HepG2 (cell line): Measurements from ENCODE around the gene FAT1. TPM values are rescaled to one million over a fixed set of nuclear protein-coding genes. Genes with fewer than 3 reads are reported as not detected.

Experiments
- AKAP8 ChIP-seq: sonication (generic); formaldehyde crosslinking; IDR thresholded peaks from 2 replicates; pipeline ENCODE4 v1.5.1; 2020; ENCODE audit warnings: mild to moderate bottlenecking, missing genetic modification reagents
- CHCHD3 ChIP-seq: sonication (generic); formaldehyde crosslinking; IDR thresholded peaks from 2 replicates; pipeline ENCODE4 v1.8.0; 2022; ENCODE audit warnings: mild to moderate bottlenecking, missing genetic modification reagents, moderate library complexity
- FOSL1 ChIP-seq: sonication (generic); formaldehyde crosslinking; IDR thresholded peaks from 2 replicates; pipeline ENCODE4 v1.9.0; 2021; ENCODE audit warnings: missing genetic modification reagents, borderline replicate concordance
- FOSL2 ChIP-seq: sonication (generic); formaldehyde crosslinking; IDR thresholded peaks from 2 replicates; pipeline ENCODE4 v1.4.0; 2020; ENCODE audit warnings: missing genetic modification reagents
- GABPB1 ChIP-seq: IDR thresholded peaks from 2 replicates; pipeline ENCODE4 v1.6.1; 2016; ENCODE audit warnings: mild to moderate bottlenecking, missing genetic modification reagents, moderate library complexity, missing compliant biosample characterization
- HNRNPH1 ChIP-seq: fragments of 200-400 bp; formaldehyde crosslinking; optimal IDR thresholded peaks from 2 replicates; pipeline ENCODE3; 2017; ENCODE audit warnings: mild to moderate bottlenecking, low read depth, low read length
- HOXA3 ChIP-seq: sonication (generic); formaldehyde crosslinking; IDR thresholded peaks from 2 replicates; pipeline ENCODE4 v1.5.0; 2020; ENCODE audit warnings: missing genetic modification reagents
- KLF16 ChIP-seq, 2 experiments: sonication (generic) in 1 of 2; formaldehyde crosslinking in 1 of 2; IDR thresholded peaks; 2 replicates each; pipeline versions ENCODE4 v1.6.1 to v1.8.0; 2016 to 2023; ENCODE audit warnings: missing genetic modification reagents in 2 of 2, missing compliant biosample characterization in 1 of 2
- KLF9 ChIP-seq: IDR thresholded peaks from 2 replicates; pipeline ENCODE4 v1.6.1; 2016; ENCODE audit warnings: low read depth
- RBAK ChIP-seq: sonication (generic); formaldehyde crosslinking; IDR thresholded peaks from 2 replicates; pipeline ENCODE4 v1.5.1; 2020; ENCODE audit warnings: mild to moderate bottlenecking, missing genetic modification reagents
- RNF2 ChIP-seq: fragments of 450-650 bp; conservative IDR thresholded peaks from 2 replicates; pipeline ENCODE4 v1.6.1; 2016; ENCODE audit warnings: low read depth
- SAFB2 ChIP-seq: sonication (generic); formaldehyde crosslinking; IDR thresholded peaks from 2 replicates; pipeline ENCODE4 v1.5.1; 2020; ENCODE audit warnings: missing genetic modification reagents, low read depth, mild to moderate bottlenecking, borderline replicate concordance
- SPEN ChIP-seq: sonication (generic); formaldehyde crosslinking; IDR thresholded peaks from 2 replicates; pipeline ENCODE4 v1.5.1; 2020; ENCODE audit warnings: low read depth, mild to moderate bottlenecking, missing genetic modification reagents
- TBL1XR1 ChIP-seq: fragments of 150-350 bp; IDR thresholded peaks from 2 replicates; pipeline ENCODE4 v1.6.1; 2014; ENCODE audit warnings: borderline replicate concordance, low read length; ENCODE audit not compliant: partially characterized antibody
- TCF7L2 ChIP-seq: IDR thresholded peaks from 2 replicates; pipeline ENCODE4 v1.6.1; 2011; ENCODE audit warnings: mild to moderate bottlenecking, low read depth, low read length, moderate library complexity
- TGIF2 ChIP-seq: IDR thresholded peaks from 2 replicates; pipeline ENCODE4 v1.6.1; 2016; ENCODE audit warnings: control low read depth, missing compliant biosample characterization
- ZNF260 ChIP-seq: sonication (generic); formaldehyde crosslinking; IDR thresholded peaks from 2 replicates; pipeline ENCODE4 v1.4.0; 2020; ENCODE audit warnings: missing genetic modification reagents, low read depth, mild to moderate bottlenecking, borderline replicate concordance
- polyA plus RNA-seq, 8 experiments: library from polyadenylated mRNA; depleted of rRNA in 3 of 8; stranded (reverse) in 7 of 8; unstranded in 1 of 8; fragments of >200 nt; fragmentation: Illumina TruSeq in 4 of 8; extraction: Trizol in 4 of 8; gene quantifications; 2 replicates each; pipeline versions ENCODE4 v1.2.1 to v1.2.3, GENCODE V29; 2011 to 2016; ENCODE audit warnings: low read depth in 4 of 8, missing spikeins in 1 of 8, mixed read lengths in 1 of 8; ENCODE audit not compliant: insufficient read depth in 1 of 8
- total RNA-seq, 5 experiments: library from RNA; depleted of rRNA; stranded (reverse); fragments of >200 nt; fragmentation: Illumina TruSeq; extraction: Trizol; gene quantifications; 2 replicates each; pipeline ENCODE4 v1.2.3, GENCODE V29; 2016; ENCODE audit warnings: low read depth in 1 of 5
- TF ChIP-seq, protein P1 (sequence below): sonication (generic); formaldehyde crosslinking; IDR thresholded peaks from 2 replicates; pipeline ENCODE4 v1.8.1; 2023; ENCODE audit warnings: mild to moderate bottlenecking, missing genetic modification reagents
- TF ChIP-seq, protein P2 (sequence below), 2 experiments: sonication (generic) in 1 of 2; formaldehyde crosslinking in 1 of 2; IDR thresholded peaks; 2 replicates each; pipeline versions ENCODE4 v1.4.0 to v1.6.1; 2016 to 2020; ENCODE audit warnings: borderline replicate concordance in 1 of 2, low read depth in 1 of 2, mild to moderate bottlenecking in 1 of 2, missing genetic modification reagents in 1 of 2
- TF ChIP-seq, protein P3 (sequence below): sonication (generic); formaldehyde crosslinking; IDR thresholded peaks from 2 replicates; pipeline ENCODE4 v1.5.1; 2020; ENCODE audit warnings: missing genetic modification reagents, mild to moderate bottlenecking, borderline replicate concordance
- TF ChIP-seq, protein P4 (sequence below): sonication (generic); formaldehyde crosslinking; IDR thresholded peaks from 2 replicates; pipeline ENCODE4 v1.4.0; 2020; ENCODE audit warnings: missing genetic modification reagents

Gene FAT1
- total and polyA plus RNA-seq, 2 of the 13 experiments (the other 11 are each of a cell fraction or from before 2014, with no cell fraction given): 185 to 216 TPM

DNA sequence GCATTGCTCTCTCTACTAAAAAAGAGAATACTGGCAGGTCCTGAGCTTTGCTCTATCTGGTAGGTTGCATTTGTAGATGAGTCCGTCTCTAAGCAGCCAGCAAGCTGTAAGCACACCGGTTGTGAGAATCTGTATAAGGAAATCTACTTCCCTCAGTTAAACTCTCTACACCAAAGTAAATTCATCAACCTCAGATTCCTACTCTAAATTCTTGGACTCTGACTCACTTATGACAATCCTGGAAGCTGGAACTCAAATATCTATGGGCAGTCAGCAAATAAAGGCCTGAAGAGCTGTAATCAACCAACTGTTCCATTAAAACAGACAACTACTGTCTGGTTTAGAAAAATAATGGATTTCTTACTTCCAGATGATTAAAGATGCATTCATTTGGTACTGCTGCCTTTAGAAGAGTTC is 37.9 kb downstream of the FAT1 start (continued):
- TF ChIP-seq, protein P1, sequence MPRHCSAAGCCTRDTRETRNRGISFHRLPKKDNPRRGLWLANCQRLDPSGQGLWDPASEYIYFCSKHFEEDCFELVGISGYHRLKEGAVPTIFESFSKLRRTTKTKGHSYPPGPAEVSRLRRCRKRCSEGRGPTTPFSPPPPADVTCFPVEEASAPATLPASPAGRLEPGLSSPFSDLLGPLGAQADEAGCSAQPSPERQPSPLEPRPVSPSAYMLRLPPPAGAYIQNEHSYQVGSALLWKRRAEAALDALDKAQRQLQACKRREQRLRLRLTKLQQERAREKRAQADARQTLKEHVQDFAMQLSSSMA (CRISPR knock-in tag): no peak
- TF ChIP-seq KLF16 (CRISPR knock-in tag; IDR thresholded peaks at IDR 0.05) (0 out of 4 replicates have a peak, but pooled peaks of 1 of the 2 experiments have one; percentile 30), TCF7L2 (no peak), TGIF2 (CRISPR knock-in tag) (no peak), KLF9 (no peak), ZNF260 (CRISPR knock-in tag) (no peak), TBL1XR1 (no peak), SPEN (CRISPR knock-in tag) (no peak), GABPB1 (CRISPR knock-in tag) (no peak), FOSL1 (peak; percentile 89; the same call in 1 of the 2 replicates), RNF2 (no peak), HOXA3 (CRISPR knock-in tag) (no peak), RBAK (CRISPR knock-in tag) (no peak), AKAP8 (CRISPR knock-in tag) (no peak), SAFB2 (CRISPR knock-in tag) (no peak), FOSL2 (CRISPR knock-in tag) (peak; percentile 89), CHCHD3 (CRISPR knock-in tag) (no peak), HNRNPH1 (no peak)
- TF ChIP-seq, protein P2, sequence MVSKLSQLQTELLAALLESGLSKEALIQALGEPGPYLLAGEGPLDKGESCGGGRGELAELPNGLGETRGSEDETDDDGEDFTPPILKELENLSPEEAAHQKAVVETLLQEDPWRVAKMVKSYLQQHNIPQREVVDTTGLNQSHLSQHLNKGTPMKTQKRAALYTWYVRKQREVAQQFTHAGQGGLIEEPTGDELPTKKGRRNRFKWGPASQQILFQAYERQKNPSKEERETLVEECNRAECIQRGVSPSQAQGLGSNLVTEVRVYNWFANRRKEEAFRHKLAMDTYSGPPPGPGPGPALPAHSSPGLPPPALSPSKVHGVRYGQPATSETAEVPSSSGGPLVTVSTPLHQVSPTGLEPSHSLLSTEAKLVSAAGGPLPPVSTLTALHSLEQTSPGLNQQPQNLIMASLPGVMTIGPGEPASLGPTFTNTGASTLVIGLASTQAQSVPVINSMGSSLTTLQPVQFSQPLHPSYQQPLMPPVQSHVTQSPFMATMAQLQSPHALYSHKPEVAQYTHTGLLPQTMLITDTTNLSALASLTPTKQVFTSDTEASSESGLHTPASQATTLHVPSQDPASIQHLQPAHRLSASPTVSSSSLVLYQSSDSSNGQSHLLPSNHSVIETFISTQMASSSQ (IDR thresholded peaks at IDR 0.05; ENCODE audit: low read depth): no peak
- TF ChIP-seq, protein P2 (CRISPR knock-in tag; IDR thresholded peaks at IDR 0.05; ENCODE audit: borderline replicate concordance): no peak
- TF ChIP-seq, protein P3, sequence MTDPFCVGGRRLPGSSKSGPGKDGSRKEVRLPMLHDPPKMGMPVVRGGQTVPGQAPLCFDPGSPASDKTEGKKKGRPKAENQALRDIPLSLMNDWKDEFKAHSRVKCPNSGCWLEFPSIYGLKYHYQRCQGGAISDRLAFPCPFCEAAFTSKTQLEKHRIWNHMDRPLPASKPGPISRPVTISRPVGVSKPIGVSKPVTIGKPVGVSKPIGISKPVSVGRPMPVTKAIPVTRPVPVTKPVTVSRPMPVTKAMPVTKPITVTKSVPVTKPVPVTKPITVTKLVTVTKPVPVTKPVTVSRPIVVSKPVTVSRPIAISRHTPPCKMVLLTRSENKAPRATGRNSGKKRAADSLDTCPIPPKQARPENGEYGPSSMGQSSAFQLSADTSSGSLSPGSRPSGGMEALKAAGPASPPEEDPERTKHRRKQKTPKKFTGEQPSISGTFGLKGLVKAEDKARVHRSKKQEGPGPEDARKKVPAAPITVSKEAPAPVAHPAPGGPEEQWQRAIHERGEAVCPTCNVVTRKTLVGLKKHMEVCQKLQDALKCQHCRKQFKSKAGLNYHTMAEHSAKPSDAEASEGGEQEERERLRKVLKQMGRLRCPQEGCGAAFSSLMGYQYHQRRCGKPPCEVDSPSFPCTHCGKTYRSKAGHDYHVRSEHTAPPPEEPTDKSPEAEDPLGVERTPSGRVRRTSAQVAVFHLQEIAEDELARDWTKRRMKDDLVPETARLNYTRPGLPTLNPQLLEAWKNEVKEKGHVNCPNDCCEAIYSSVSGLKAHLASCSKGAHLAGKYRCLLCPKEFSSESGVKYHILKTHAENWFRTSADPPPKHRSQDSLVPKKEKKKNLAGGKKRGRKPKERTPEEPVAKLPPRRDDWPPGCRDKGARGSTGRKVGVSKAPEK (CRISPR knock-in tag): no peak
- TF ChIP-seq, protein P4, sequence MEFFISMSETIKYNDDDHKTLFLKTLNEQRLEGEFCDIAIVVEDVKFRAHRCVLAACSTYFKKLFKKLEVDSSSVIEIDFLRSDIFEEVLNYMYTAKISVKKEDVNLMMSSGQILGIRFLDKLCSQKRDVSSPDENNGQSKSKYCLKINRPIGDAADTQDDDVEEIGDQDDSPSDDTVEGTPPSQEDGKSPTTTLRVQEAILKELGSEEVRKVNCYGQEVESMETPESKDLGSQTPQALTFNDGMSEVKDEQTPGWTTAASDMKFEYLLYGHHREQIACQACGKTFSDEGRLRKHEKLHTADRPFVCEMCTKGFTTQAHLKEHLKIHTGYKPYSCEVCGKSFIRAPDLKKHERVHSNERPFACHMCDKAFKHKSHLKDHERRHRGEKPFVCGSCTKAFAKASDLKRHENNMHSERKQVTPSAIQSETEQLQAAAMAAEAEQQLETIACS: no peak
